ENCODE results near the gene NCAM1.
"Not testable (repeated sequence)": the region's sequence is repeated elsewhere in the genome, so short reads cannot be mapped to it uniquely, and the experiment has no call there.

NCAM1 gene

GRCh38 chr11:113018913-113019312 is 57.7 kb downstream of the NCAM1 start:
- FAIRE-seq = no peak
- DNase-seq (ENCODE audit: insufficient read length, low spot score) = no peak

- FAIRE-seq (no peak), DNase-seq (ENCODE audit: insufficient read length, low spot score) (no peak)
Observed at GRCh38 chr11:113019711-113020110, 58.5 kb downstream of the NCAM1 start.

GRCh38 chr11:113021111-113021510 is 59.9 kb downstream of the NCAM1 start:
- DNase-seq (ENCODE audit: insufficient read length, low spot score) = no peak
- FAIRE-seq = no peak

- no peak for FAIRE-seq
- DNase-seq (ENCODE audit: insufficient read length, low spot score) = no peak
Observed at GRCh38 chr11:113022262-113022661, 61.0 kb downstream of the NCAM1 start.

GRCh38 chr11:113023228-113023627 is 62.0 kb downstream of the NCAM1 start:
- FAIRE-seq (no peak), DNase-seq (ENCODE audit: insufficient read length, low spot score) (no peak)

- FAIRE-seq (no peak), DNase-seq (ENCODE audit: insufficient read length, low spot score) (no peak)
Observed at GRCh38 chr11:113023986-113024385, 62.8 kb downstream of the NCAM1 start.

- DNase-seq (ENCODE audit: insufficient read length, low spot score) (no peak), FAIRE-seq (no peak)
Observed at GRCh38 chr11:113026778-113027177, 65.6 kb downstream of the NCAM1 start.

GRCh38 chr11:113034576-113034975 is 73.4 kb downstream of the NCAM1 start:
- DNase-seq (ENCODE audit: insufficient read length, low spot score) = no peak
- no peak for FAIRE-seq

- no peak for FAIRE-seq
- DNase-seq (ENCODE audit: insufficient read length, low spot score) = no peak
Observed at GRCh38 chr11:113035708-113036107, 74.5 kb downstream of the NCAM1 start.

- no peak for DNase-seq (ENCODE audit: insufficient read length, low spot score)
- no peak for FAIRE-seq
Observed at GRCh38 chr11:113043698-113044097, 82.5 kb downstream of the NCAM1 start.

GRCh38 chr11:113045146-113045545 is 83.9 kb downstream of the NCAM1 start:
- DNase-seq (ENCODE audit: insufficient read length, low spot score) (no peak), FAIRE-seq (no peak)

- DNase-seq (ENCODE audit: insufficient read length, low spot score) (no peak), FAIRE-seq (no peak)
Observed at GRCh38 chr11:113046866-113047265, 85.6 kb downstream of the NCAM1 start.

GRCh38 chr11:113048820-113049768 is 87.9 kb downstream of the NCAM1 start:
- FAIRE-seq (no peak), DNase-seq (ENCODE audit: insufficient read length, low spot score) (no peak)

- not testable (repeated sequence) for DNase-seq (ENCODE audit: insufficient read length, low spot score); FAIRE-seq
Observed at GRCh38 chr11:113053042-113053441, 91.8 kb downstream of the NCAM1 start.

GRCh38 chr11:113057038-113057437 is 95.8 kb downstream of the NCAM1 start:
- FAIRE-seq = no peak
- DNase-seq (ENCODE audit: insufficient read length, low spot score) = no peak

- DNase-seq (ENCODE audit: insufficient read length, low spot score) (no peak), FAIRE-seq (no peak)
Observed at GRCh38 chr11:113059548-113059947, 98.3 kb downstream of the NCAM1 start.

- FAIRE-seq (no peak), DNase-seq (ENCODE audit: insufficient read length, low spot score) (no peak)
Observed at GRCh38 chr11:113065330-113065729, 104.1 kb downstream of the NCAM1 start.

GRCh38 chr11:113072237-113072858 is 111.1 kb downstream of the NCAM1 start:
- DNase-seq (ENCODE audit: insufficient read length, low spot score) (no peak), FAIRE-seq (no peak)

GRCh38 chr11:113073290-113073953 is 112.2 kb downstream of the NCAM1 start:
- no peak for FAIRE-seq
- no peak for DNase-seq (ENCODE audit: insufficient read length, low spot score)

- DNase-seq (ENCODE audit: insufficient read length, low spot score) (no peak), FAIRE-seq (no peak)
Observed at GRCh38 chr11:113075586-113076095, 114.4 kb downstream of the NCAM1 start.

- FAIRE-seq = no peak
- no peak for DNase-seq (ENCODE audit: insufficient read length, low spot score)
Observed at GRCh38 chr11:113077379-113077778, 116.2 kb downstream of the NCAM1 start.
